Activated CD4-positive, alpha-beta memory T cell treated with anti-CD3 and anti-CD28 coated beads, Interleukin-2, amount 10 ng/mL, durations not matched to agents 7 days and 5 days (primary cell): ENCODE results near the gene FDX1. TPM values are rescaled to one million over a fixed set of nuclear protein-coding genes. Genes with fewer than 3 reads are reported as not detected.

Source experiments
- CTCF ChIA-PET: fragments of 350-600 bp; sonication (Branson Sonifier 250); formaldehyde crosslinking; loops from one replicate; lab custom pipeline; 2021; ENCODE audit warnings: antibody characterized with exemption, inconsistent platforms; lab: Charles Lee
- POLR2A ChIA-PET: fragments of 350-600 bp; sonication (Branson Sonifier 250); formaldehyde crosslinking; loops from one replicate; lab custom pipeline; 2021; ENCODE audit warnings: antibody characterized with exemption; lab: Charles Lee
- DNase-seq: peaks from one replicate; pipeline ENCODE4 v3.0.0-alpha.2; 2020
- H3K27ac Mint-ChIP-seq: one replicate; pipeline ENCODE4 v1.8.0; 2021; ENCODE audit warnings: mild to moderate bottlenecking, mixed read lengths
- H3K27me3 Mint-ChIP-seq: one replicate; pipeline ENCODE4 v1.8.0; 2021; ENCODE audit warnings: mixed read lengths
- H3K36me3 Mint-ChIP-seq: one replicate; pipeline ENCODE4 v1.8.0; 2021; ENCODE audit warnings: low read depth, mixed read lengths
- H3K4me1 Mint-ChIP-seq: one replicate; pipeline ENCODE4 v1.8.0; 2021; ENCODE audit warnings: mixed read lengths
- H3K4me3 Mint-ChIP-seq: one replicate; pipeline ENCODE4 v1.8.0; 2021; ENCODE audit warnings: mild to moderate bottlenecking, mixed read lengths
- H3K9me3 Mint-ChIP-seq: one replicate; pipeline ENCODE4 v1.8.0; 2021; ENCODE audit warnings: mixed read lengths
- total RNA-seq, 2 experiments: library from RNA; stranded (reverse); gene quantifications; one replicate each; pipeline ENCODE4 v1.2.3, GENCODE V29; 2021

The FDX1 gene
- total RNA-seq, 2 experiments from 2014 or later = 10.9 to 11.6 TPM

- peak overlapping the region; percentile 16 for H3K27ac Mint-ChIP-seq
- no peaks in the 10 kb centered on the region for H3K27me3 Mint-ChIP-seq
- CTCF ChIA-PET = interaction anchor here (1.1 to 1.3 kb wide), 3 partner anchors 18 to 993 kb away, joined by 3 to 5 read pairs (median 3); no protein-coding TSS in a partner anchor
- POLR2A ChIA-PET = interaction anchor here (0.9 kb wide), 1 partner anchor 993 kb away, joined by 5 read pairs; no protein-coding TSS in a partner anchor
- H3K4me1 Mint-ChIP-seq = peaks cover 50% of the 10 kb centered on the region
- peaks cover 7% of the 10 kb centered on the region for H3K9me3 Mint-ChIP-seq
- H3K4me3 Mint-ChIP-seq = no peak overlapping the region
- DNase-seq = no peak
- peaks cover 22% of the 10 kb centered on the region for H3K36me3 Mint-ChIP-seq
These were observed 23.0 kb downstream of the FDX1 start for GRCh38 chr11:110452720-110453119.

GRCh38 chr11:110453684-110454354, 24.1 kb downstream of the FDX1 start:
- ChIA-PET CTCF (interaction anchor here (1.1 to 2.2 kb wide), 4 partner anchors 18 to 892 kb away, joined by 3 to 11 read pairs (median 4); partner anchors contain the start of gene FDX1), POLR2A (interaction anchor here (0.8 to 1.2 kb wide), 3 partner anchors 16 to 992 kb away, joined by 4 to 5 read pairs (median 5); no protein-coding TSS in a partner anchor)
- Mint-ChIP-seq H3K36me3 (peaks cover 22% of the 10 kb centered on the region), H3K27me3 (no peaks in the 10 kb centered on the region), H3K27ac (peak overlapping the region; percentile 52), H3K9me3 (peaks cover 7% of the 10 kb centered on the region), H3K4me3 (no peak overlapping the region), H3K4me1 (peaks cover 53% of the 10 kb centered on the region)
- DNase-seq = no peak

GRCh38 chr11:110454609-110455008, 24.9 kb downstream of the FDX1 start:
- peaks cover 22% of the 10 kb centered on the region for H3K36me3 Mint-ChIP-seq
- peak overlapping the region; percentile 52 for H3K27ac Mint-ChIP-seq

GRCh38 chr11:110455718-110456117, 26.0 kb downstream of the FDX1 start:
- peak overlapping the region; percentile 3 for H3K4me3 Mint-ChIP-seq
- peaks cover 53% of the 10 kb centered on the region for H3K4me1 Mint-ChIP-seq
- peaks cover 7% of the 10 kb centered on the region for H3K9me3 Mint-ChIP-seq
- DNase-seq = peak; percentile 39
- no peaks in the 10 kb centered on the region for H3K27me3 Mint-ChIP-seq
- H3K36me3 Mint-ChIP-seq = peaks cover 27% of the 10 kb centered on the region
- H3K27ac Mint-ChIP-seq = peak overlapping the region; percentile 59
- CTCF ChIA-PET = interaction anchor here (0.8 to 2.5 kb wide), 8 partner anchors 9 to 774 kb away, joined by 3 to 11 read pairs (median 3); partner anchors contain the start of gene FDX1
- POLR2A ChIA-PET = interaction anchor here (1.3 kb wide), 1 partner anchor 26 kb away, joined by 5 read pairs; the partner anchor contains the start of gene FDX1

More at GRCh38 chr11:110454609-110455008, 24.9 kb downstream of the FDX1 start:
- Mint-ChIP-seq H3K4me3 (no peak overlapping the region), H3K9me3 (peaks cover 7% of the 10 kb centered on the region), H3K4me1 (peaks cover 53% of the 10 kb centered on the region), H3K27me3 (no peaks in the 10 kb centered on the region)
- CTCF ChIA-PET = interaction anchor here (1.3 to 2.2 kb wide), 3 partner anchors 19 to 77 kb away, joined by 3 to 11 read pairs (median 6); partner anchors contain the start of gene FDX1
- DNase-seq = no peak
- POLR2A ChIA-PET = no interaction called here

GRCh38 chr11:110463153-110463552, 33.4 kb downstream of the FDX1 start:
- H3K9me3 Mint-ChIP-seq = no peaks in the 10 kb centered on the region
- peak; percentile 28 for DNase-seq
- no peak overlapping the region for H3K4me3 Mint-ChIP-seq
- ChIA-PET CTCF (interaction anchor here (0.5 to 1.3 kb wide), 3 partner anchors 12 to 767 kb away, joined by 3 read pairs; no protein-coding TSS in a partner anchor), POLR2A (no interaction called here)
- H3K27me3 Mint-ChIP-seq = no peaks in the 10 kb centered on the region
- H3K27ac Mint-ChIP-seq = no peak overlapping the region
- H3K36me3 Mint-ChIP-seq = peaks cover 14% of the 10 kb centered on the region
- no peaks in the 10 kb centered on the region for H3K4me1 Mint-ChIP-seq

GRCh38 chr11:110465231-110465630, 35.5 kb downstream of the FDX1 start:
- no peak for DNase-seq
- POLR2A ChIA-PET = no interaction called here

GRCh38 chr11:110467556-110467955, 37.8 kb downstream of the FDX1 start:
- H3K4me3 Mint-ChIP-seq = no peak overlapping the region

More at GRCh38 chr11:110465231-110465630, 35.5 kb downstream of the FDX1 start:
- H3K9me3 Mint-ChIP-seq = no peaks in the 10 kb centered on the region
- H3K27me3 Mint-ChIP-seq = no peaks in the 10 kb centered on the region
- no peak overlapping the region for H3K27ac Mint-ChIP-seq
- H3K4me3 Mint-ChIP-seq = no peak overlapping the region
- H3K4me1 Mint-ChIP-seq = peaks cover 5% of the 10 kb centered on the region
- CTCF ChIA-PET = interaction anchor here (1.9 kb wide), 1 partner anchor 9 kb away, joined by 9 read pairs; no protein-coding TSS in a partner anchor
- H3K36me3 Mint-ChIP-seq = peaks cover 20% of the 10 kb centered on the region

GRCh38 chr11:110468121-110468520, 38.4 kb downstream of the FDX1 start:
- Mint-ChIP-seq H3K27me3 (no peaks in the 10 kb centered on the region), H3K36me3 (peaks cover 16% of the 10 kb centered on the region), H3K9me3 (no peaks in the 10 kb centered on the region), H3K4me1 (peaks cover 15% of the 10 kb centered on the region), H3K27ac (no peak overlapping the region), H3K4me3 (no peak overlapping the region)
- no peak for DNase-seq
- POLR2A ChIA-PET = no interaction called here
- CTCF ChIA-PET = interaction anchor here (1.4 kb wide), 1 partner anchor 10 kb away, joined by 3 read pairs; no protein-coding TSS in a partner anchor

More at GRCh38 chr11:110467556-110467955, 37.8 kb downstream of the FDX1 start:
- ChIA-PET POLR2A (no interaction called here), CTCF (interaction anchor here (1.4 kb wide), 1 partner anchor 10 kb away, joined by 3 read pairs; no protein-coding TSS in a partner anchor)
- H3K27ac Mint-ChIP-seq = no peak overlapping the region
- no peaks in the 10 kb centered on the region for H3K27me3 Mint-ChIP-seq
- DNase-seq = no peak
- peaks cover 18% of the 10 kb centered on the region for H3K36me3 Mint-ChIP-seq
- peaks cover 15% of the 10 kb centered on the region for H3K4me1 Mint-ChIP-seq
- H3K9me3 Mint-ChIP-seq = no peaks in the 10 kb centered on the region

- Mint-ChIP-seq H3K27ac (no peak overlapping the region), H3K27me3 (no peaks in the 10 kb centered on the region), H3K36me3 (peaks cover 13% of the 10 kb centered on the region), H3K9me3 (no peaks in the 10 kb centered on the region), H3K4me1 (peaks cover 15% of the 10 kb centered on the region), H3K4me3 (no peak overlapping the region)
- ChIA-PET POLR2A (no interaction called here), CTCF (no interaction called here)
- no peak for DNase-seq
These were observed 39.4 kb downstream of the FDX1 start for GRCh38 chr11:110469127-110469526.

GRCh38 chr11:110470716-110471115, 41.0 kb downstream of the FDX1 start:
- ChIA-PET CTCF (no interaction called here), POLR2A (no interaction called here)
- no peak overlapping the region for H3K27ac Mint-ChIP-seq
- H3K9me3 Mint-ChIP-seq = no peaks in the 10 kb centered on the region
- no peaks in the 10 kb centered on the region for H3K27me3 Mint-ChIP-seq
- peaks cover 15% of the 10 kb centered on the region for H3K4me1 Mint-ChIP-seq
- H3K36me3 Mint-ChIP-seq = peaks cover 13% of the 10 kb centered on the region
- DNase-seq = no peak
- no peak overlapping the region for H3K4me3 Mint-ChIP-seq

- DNase-seq = no peak
- Mint-ChIP-seq H3K27me3 (no peaks in the 10 kb centered on the region), H3K4me3 (no peak overlapping the region), H3K36me3 (peaks cover 13% of the 10 kb centered on the region), H3K4me1 (peaks cover 15% of the 10 kb centered on the region), H3K9me3 (no peaks in the 10 kb centered on the region), H3K27ac (no peak overlapping the region)
- ChIA-PET CTCF (no interaction called here), POLR2A (no interaction called here)
These were observed 41.6 kb downstream of the FDX1 start for GRCh38 chr11:110471371-110471770.

GRCh38 chr11:110472858-110473257, 43.1 kb downstream of the FDX1 start:
- Mint-ChIP-seq H3K27me3 (no peaks in the 10 kb centered on the region), H3K27ac (no peak overlapping the region), H3K4me1 (peaks cover 15% of the 10 kb centered on the region), H3K9me3 (no peaks in the 10 kb centered on the region), H3K4me3 (no peak overlapping the region), H3K36me3 (peaks cover 13% of the 10 kb centered on the region)
- POLR2A ChIA-PET = no interaction called here
- CTCF ChIA-PET = no interaction called here
- DNase-seq = no peak

- Mint-ChIP-seq H3K9me3 (no peaks in the 10 kb centered on the region), H3K4me1 (peaks cover 15% of the 10 kb centered on the region)
- CTCF ChIA-PET = no interaction called here
These were observed 44.0 kb downstream of the FDX1 start for GRCh38 chr11:110473706-110474105.

More at GRCh38 chr11:110473706-110474105, 44.0 kb downstream of the FDX1 start:
- Mint-ChIP-seq H3K36me3 (peaks cover 13% of the 10 kb centered on the region), H3K27me3 (no peaks in the 10 kb centered on the region), H3K4me3 (no peak overlapping the region), H3K27ac (no peak overlapping the region)
- POLR2A ChIA-PET = no interaction called here
- DNase-seq = no peak
